ENCODE results near the gene KIAA1671.

DNA sequence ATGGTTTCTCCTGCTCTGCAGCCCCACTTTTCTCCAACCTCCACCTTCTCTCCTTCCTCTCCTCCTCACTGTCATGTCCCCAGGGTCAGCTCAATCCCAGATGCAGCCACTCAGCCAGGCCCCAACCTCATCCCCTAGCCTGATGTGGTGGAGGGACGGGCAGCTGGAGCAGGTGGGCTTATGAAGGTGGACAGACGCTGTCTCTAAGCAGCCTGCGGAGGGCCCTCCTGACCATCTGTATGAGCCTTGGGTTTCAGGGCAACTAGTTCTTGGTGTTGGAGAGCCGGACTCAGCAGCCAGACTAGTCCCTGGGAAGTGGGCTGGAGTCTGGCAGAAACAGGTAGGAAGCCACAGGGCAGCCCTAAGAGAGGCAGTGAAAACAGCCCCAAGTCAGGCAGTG lies 285.0 kb downstream of the KIAA1671 start:
- no peak for TF ChIP-seq POLR2A (IDR thresholded peaks at IDR 0.05; ENCODE audit: low read depth, low read length)
- TF ChIP-seq POLR2AphosphoS5 (IDR thresholded peaks at IDR 0.05; ENCODE audit: low read depth, low read length), result no peak
- no peak for TF ChIP-seq TAF1 (IDR thresholded peaks at IDR 0.05; ENCODE audit: low read depth, low read length)
- TF ChIP-seq PAX5 (IDR thresholded peaks at IDR 0.05; ENCODE audit: insufficient read depth, low read length, severe bottlenecking), result no peak
- no peak for TF ChIP-seq POU2F2 (IDR thresholded peaks at IDR 0.05; ENCODE audit: low read depth, low read length)
- TF ChIP-seq SPI1 (IDR thresholded peaks at IDR 0.05; ENCODE audit: low read depth, low read length), result no peak

Data from GM12891 (cell line).